GM19463 (cell line): Measurements from ENCODE around the gene USP7.
"Not testable (repeated sequence)": the region's sequence is repeated elsewhere in the genome, so short reads cannot be mapped to it uniquely, and the experiment has no call there.

Experiments used
- ATAC-seq: cut with Tn5 transposase; IDR thresholded peaks from one replicate; pipeline ENCODE4 v1.9.1; 2021; ENCODE audit warnings: mild to moderate bottlenecking, moderate library complexity; ENCODE audit not compliant: unreplicated experiment

The USP7 gene

DNA sequence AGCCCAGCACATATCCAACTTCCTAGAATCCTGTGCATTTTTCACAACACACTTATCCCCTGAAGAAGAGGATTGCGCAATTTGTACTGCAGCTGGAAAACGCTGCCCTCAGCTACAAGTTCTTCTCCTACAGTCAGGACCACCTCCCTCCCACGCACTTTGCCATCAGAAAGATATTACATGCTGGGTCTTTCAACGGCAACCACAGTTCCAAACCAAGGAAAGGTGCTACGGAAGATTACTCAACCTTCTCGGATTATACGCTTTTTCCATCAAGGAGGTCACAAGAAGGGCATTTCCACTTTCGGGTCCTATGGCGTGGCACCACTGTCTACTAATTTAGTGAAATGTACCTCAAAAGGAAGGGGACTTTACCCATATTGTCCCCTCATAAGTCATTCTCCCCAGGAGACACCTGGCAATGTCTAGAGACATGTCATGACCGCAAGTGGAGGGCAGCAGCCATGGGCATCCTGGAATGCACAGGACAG, 35.2 kb downstream of the USP7 start:
- peak; percentile 62 for ATAC-seq

DNA sequence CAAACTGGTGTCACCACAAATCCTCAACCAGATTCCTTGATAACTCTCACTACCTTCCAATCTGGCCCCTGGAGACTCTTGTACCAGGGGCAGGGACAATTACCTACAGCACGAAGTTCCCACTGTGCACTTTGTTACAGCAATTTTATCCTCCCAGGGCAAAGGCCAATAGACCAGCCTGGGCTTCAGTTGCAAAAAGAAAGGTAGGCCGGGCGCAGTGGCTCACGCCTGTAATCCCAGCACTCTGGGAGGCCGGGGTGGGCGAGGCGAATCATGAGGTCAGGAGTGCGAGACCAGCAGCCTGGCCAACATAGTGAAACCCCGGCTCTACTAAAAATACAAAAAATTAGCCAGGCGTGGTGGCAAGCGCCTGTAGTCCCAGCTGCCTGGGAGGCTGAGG, 36.9 kb downstream of the USP7 start:
- ATAC-seq, result no peak

DNA sequence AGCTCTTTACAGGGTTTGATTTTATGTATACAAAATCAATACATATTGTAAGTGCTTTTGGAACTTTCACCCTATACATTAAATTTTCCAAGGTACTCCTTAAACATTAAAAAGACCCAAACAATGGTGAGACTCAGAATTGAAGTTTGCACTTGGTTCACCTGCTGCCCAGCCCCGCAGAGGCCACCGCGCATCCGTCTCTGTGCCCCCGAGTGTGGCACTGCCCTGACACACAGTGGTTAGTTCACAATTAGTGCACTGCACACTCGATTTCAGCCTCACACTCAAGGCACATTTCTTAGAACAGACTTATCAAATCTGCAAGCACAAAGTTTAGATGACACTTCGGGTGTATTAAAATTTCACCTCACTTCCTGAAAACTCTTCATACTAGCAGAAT, 38.3 kb downstream of the USP7 start:
- no peak for ATAC-seq

DNA sequence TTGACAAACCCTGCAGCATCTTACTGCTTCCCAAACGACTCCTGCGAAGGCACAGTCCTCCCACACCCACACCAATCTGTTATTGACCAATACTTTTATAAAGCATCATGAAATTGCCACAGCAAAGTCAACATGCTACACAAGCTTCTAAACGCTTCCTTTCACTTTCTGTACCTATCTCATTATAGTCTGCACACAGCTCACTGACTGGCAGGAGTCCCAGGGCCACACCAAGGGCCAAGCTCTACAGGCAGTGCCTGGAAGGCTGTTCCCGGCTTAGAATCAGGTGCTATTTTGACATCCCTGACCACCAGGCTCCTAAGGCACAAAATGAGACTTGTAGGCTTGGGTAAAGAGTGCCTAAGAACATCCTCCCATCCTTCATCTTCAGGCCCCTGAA, 39.5 kb downstream of the USP7 start:
- ATAC-seq, result no peak

DNA sequence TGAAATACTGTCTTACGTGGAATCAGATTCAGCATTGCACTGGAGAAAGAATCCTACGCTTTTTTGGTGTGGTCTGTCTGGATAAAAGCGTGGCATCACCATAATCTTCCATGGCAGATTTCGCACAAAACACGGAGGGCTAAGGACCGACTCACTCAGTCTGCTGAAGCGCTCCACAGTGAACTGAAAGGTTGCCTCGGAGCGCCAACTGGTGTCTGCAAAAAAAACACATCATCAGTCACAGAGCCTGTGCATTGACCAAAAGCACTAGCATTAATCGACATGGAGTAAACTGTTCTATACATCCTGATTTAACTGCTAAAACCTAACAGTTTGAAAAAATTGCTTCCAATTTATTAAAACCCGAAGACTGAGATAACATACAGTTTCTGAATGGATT, 40.5 kb downstream of the USP7 start:
- ATAC-seq, result no peak

DNA sequence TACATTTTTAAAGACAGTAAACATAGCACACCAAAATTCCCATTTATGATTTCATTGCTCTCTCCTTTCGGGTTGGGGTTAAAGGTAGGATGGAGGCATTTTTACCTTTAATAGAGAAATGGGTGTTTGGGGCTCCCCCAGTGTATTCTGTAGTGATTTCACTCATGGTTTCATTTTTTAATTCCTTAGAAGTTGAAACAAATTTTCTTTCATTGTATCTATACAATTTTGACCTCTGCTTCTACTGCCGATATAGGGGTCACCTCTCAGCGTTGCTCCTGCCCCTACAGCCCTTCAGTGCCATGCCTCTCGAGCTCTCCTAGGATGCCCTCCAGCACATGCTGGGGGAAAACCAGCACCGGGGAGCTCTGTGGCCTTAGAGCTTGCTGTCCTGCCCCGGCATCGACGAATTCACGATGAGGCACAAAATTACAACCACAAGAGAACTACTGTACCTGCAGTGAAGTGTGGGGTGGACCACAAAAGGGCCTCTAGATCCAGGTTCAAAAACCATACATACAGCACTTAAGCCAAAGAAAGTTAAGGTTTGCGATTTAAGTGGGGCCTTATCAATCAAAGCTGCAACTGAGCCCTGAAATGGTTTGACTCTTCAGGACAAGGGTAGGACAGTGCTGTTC, 42.2 kb downstream of the USP7 start:
- ATAC-seq, result no peak

DNA sequence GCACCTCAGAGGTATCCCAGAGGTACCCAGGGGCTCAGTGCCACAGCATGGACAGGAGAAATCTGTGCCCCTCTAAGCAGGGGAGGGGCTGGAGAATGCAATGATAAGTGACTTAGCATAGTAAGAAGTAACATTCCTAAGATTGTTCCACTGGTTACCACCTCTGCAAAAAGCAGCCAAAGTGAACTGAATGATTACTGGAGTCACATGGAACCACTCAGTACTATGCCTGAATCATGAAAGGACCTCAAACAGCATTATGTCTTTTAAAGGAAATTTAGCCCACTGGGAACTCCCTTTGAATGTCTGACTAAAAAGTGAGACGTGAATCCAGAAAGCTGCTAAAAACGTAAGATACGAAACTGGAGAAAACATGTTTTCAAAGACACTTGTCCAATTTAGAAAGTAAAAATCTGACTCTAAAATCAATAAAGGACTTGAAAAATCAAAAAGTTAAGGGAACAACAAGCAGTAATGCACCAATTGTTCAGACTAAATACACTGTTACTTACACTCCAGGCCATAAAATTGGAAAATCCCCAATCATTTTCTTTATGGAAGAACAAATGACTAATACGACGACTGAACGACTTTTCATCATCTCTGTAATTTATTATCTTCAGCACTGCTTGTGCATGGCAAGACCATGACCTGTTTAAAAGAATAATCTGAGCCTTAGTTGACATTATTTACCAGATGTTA, 42.9 kb downstream of the USP7 start:
- no peak for ATAC-seq

DNA sequence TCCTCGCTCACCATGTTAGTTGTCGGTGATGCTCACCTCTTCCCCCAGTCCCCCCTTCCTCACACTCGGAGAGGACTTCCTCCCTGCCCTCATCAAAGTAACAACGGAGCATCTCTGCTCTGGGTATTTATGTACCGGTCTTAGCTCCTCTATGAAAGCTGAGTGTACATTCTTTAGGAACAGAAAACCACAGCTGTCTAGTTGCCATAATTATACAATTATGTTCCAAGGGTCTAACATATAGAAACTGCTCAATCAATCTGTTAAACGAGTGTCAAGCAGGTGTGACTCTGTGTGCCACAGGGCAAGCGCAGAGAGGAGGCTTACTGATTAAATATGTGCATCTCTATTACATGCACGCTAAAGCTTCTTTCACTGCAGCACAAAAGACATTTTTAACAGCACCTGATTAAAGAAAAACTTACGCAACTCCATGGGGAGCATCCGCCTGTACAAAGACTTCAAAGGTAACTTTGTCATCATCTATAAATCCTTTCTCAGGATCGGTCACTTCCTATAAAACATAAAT, 43.7 kb downstream of the USP7 start:
- no peak for ATAC-seq

DNA sequence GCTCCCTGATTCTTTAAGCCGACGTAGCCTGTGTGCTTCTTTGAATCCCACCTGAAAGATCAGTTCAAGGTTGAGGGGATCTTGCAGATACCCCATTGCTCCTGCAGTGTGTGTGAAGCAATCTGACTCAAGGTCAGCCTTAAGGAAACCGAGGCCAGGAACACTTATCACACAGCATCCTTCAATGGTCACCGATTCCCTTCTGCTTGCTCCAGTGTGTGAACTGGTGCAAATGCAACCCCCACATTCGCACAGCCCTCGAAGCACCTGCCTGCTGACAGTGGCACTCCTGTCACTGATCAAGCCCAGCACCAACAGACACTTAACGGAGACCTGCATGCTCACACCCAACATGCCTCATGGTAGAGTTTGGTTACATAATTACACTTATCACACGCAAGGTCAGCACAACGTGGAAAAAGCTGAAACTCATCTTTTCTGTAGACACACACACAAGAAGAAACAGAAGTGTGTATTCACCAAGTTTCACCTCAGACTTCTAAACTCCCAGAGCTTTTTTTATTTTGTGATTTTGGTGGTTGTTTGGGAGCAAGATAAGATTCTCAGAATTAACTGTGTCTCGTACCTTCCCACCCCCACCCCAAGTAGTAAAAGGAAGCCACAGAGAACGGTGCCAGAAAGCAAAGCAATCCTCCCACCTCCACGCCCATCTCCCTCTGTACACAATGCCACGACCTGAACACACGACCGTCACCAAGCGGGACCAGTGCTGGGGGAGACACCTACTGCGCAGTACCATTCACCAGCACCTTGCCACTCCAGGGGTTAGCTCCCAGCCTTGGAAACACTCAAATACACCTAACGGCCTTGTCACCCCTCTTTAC, 44.4 kb downstream of the USP7 start:
- ATAC-seq, result no peak

DNA sequence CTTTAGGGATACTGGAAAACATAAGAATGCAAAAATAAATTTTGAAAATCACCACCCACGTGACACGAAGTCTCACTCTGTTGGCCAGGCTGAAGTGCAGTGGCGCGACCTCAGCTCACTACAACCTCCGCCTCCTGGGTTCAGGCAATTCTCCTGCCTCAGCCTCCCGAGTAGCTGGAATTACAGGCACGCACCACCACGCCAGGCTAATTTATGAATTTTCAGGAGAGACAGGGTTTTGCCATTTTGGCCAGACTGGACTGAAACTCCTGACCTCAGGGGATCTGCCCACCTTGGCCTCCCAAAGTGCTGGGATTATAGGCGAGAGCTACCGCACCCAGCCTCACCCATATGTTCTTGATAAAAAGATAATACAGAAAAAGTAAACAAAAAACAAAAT, 46.4 kb downstream of the USP7 start:
- ATAC-seq, result not testable (repeated sequence)

DNA sequence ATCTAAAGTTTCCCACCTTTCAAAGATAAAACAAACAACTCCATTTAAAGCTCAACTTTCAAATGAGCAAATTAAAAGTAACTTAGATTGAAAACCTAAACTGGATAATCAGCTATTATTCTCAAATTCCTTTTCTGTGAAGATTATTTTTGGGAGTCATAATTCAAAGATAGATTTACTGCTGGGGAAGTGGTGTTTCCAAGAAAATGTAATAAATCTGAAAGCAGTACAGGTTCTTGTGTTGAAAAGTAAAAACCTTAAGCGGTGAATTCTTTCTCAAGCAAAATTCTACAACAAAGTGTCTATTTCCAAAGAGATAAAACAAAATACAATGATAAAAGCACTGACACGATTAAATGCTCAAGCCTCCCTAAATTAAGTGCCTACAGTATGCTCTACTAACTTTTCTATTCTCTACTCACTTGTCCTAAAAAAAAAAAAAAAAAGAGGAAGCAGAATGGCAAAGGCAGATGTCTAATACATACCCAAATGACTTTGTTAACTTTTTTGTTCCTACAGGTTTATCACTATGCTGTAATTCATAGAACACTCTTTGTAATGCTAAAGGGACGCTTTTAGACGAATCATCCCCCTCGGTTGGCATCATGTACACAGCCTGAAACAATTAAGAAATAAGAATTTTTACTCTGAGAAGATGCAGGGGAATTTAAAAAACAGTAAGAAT, 47.0 kb downstream of the USP7 start:
- ATAC-seq, result no peak

DNA sequence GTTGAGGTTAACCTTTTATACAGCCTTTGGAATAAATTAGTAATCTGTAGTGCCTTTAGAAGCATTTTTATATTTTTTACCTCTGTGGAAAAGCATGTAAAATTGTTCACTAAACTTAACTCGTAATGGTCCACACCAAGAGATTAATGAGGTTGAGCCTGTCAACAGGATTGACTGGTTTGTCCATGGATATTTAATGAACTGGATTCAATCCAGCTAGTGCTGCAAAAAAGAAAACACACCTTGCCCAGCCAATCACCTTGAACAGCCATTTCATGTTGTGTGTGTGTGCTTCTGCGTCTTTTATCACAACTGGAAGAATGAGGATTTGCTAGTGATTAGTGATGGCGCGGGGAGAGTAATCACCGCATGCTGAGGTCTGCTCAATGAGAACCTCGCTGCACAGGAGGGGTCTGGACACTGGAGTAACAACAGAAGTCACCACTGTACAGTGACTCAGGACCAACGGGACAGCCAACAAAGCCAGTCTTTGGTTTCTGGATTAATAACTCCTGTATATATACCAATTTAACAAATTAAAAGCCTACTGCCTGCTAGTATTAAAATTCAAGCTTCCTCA, 47.9 kb downstream of the USP7 start:
- no peak for ATAC-seq

DNA sequence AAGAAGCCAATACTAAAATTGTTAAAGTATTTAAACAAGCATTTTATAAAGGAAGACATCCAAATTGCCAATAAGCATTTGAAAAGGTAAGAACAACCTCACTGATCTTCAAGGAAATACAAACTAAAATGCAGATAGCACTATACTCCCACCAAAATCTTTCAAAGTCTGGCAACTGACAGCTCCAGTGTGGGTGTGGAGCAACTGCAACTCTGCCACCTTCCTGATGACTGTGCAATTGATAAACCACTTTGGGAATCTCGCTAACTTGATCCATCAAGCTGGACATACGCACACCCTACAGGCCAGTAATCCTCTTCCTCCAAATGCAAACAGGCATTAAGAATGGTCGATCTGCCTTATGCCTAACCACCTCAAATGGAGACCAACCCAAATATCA, 49.6 kb downstream of the USP7 start:
- no peak for ATAC-seq

DNA sequence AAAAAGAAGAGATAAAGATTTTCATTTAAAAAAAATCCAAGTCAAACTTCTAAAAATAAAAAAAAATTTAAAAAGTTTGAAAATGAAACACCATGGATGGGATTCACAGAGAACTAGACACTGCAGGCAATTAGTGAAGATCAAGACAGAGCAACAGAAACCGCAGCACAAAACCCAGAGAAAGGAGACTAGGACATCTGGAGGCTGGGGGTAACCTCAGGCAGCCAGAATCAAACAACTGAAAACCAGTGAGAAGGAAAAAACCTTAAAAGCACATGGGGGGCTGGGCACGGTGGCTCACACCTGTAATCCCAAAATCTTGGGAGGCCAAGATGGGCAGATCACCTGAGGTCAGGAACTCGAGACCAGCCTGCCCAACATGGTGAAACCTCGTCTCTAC, 50.9 kb downstream of the USP7 start:
- no peak for ATAC-seq

DNA sequence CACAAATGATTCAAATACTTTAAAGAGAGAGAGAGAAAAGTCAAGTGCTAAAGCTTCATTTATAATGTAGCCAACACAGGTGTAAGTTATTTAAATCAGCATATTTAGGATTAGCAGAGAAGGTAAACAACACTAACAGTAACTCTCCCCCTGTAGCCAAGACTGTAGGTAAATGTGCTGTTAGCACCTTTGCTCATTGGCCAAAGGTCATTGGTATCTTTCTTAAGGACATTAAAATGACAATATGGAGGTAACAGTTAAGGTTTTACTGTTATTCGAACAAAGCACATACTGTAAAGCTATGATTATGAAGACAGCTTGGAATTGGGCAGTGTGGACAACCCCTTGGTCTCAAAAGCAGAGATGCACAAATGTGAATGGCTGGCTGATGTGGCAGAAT, 52.9 kb downstream of the USP7 start:
- ATAC-seq, result no peak

DNA sequence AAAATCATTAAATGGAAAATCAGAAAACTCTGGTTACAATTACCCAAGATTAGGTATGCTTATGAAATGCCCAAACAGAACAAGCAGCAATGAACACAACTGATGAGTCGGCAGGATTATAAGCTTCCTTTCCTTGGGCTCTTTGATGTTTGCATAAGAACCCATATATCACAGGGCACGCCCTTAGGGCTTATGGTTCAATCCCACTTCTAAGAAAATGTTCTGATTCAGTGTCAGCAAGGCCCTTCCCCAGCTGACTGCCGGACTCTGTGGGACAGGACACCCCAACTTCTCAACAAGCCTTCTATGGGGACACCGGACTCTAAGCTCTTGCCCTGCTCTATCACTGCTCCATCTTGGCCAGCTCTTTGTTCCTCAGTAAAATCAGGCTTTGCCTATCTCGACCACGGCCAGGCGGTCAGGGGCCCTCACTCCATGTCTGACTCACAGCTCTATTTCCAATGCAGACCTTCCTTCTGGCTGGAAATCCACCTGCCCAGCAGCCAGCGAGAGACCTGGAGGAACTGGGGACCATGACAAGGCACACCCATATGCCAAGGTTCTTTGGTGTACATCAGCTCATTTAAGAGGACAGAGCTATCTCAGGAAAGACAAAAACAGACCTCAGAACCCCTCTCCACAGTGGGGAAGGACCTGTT, 54.8 kb downstream of the USP7 start:
- ATAC-seq, result no peak

DNA sequence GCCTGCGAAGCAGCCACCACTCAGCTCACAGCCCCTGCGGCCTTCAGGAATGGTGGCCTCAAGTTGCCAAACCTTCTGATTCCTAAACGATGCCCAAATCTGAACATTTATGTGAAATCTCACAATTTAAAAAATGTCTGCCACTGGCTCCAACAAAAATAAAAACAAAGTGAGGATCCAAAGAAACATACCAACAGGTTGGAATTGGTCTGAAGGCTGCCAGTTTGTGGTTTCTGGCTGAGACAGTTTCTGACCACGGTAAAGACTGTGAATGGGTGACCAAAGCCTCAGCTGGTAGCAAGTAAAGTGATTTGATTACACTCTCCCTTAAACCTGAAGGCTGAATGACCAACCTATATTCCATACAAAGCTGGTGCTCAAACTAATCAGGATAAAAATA, 56.6 kb downstream of the USP7 start:
- ATAC-seq, result no peak

DNA sequence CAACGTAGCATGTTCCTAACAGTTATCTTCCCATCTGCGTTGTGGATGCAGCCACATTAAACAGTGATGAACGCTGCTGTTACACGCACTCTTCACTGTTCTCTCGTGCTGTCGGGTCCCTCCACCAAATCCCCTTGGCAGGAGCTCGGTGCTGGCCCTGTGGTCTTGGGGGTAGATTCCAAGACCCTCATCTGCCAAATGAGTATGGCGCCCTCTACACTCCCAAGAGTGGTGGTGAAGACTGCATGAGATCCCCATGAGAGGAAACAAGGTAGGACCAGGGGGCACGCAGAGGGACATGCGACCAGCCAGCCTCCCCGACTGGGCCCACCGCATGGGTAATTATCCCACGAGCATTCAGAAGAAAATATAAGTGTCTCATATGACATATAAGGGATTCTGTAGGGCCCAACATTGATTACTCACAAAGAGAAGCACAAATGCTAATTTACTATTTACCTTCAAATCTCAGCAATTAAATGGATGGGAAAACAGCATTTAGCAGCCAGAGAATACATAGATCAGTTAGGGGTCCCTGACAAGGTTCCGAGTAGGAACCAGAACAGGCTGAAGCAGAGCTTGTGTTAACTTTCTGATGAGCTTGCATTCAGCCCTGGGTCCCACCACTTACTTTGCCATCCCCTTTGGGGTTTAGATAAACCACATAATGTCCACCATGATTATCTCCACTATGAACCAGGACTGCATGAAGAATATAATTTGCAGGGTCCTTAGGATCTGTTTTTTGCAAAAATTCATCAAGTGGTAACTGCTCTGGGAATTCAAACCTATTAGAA, 57.7 kb downstream of the USP7 start:
- ATAC-seq, result no peak

DNA sequence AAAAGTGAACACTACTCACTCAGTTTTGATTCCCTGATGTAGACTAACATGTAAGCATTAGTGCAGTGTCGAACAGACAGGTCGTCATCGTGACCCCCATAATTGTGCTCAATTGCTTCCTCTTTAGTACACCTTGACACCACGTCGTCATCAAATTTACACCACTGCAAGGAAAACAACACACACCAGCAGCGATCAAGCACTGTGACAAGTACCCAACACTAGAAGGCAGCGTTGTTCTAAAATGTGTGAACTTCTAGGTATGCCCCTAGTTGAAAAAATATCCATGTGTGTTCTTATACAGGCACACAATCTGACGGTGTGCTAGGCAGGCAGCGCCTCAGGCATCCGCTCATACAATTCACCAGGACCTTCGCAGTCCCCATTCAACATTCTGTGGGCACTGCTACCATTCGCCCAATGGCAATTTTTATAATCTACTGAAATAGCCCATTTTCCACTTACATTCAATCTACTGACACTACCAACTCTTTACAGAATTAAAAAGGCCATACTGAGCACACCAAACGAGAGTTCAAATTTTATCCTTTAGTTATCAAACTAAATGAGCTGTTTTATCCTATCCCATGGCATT, 58.4 kb downstream of the USP7 start:
- ATAC-seq, result no peak
